Lower lobe of right lung (tissue), 2 donors: ENCODE measurements around the gene BHLHE23. TPM values are rescaled to one million over a fixed set of nuclear protein-coding genes. Genes with fewer than 3 reads are reported as not detected.
A peak's percentile ranks its signal among the peaks of the same experiment; 100 is the strongest.

Source experiments
- ATAC-seq, 2 donors: fragments of 200-7000 bp; cut with Tn5 transposase; one replicate each; pipeline ENCODE4 v1.9.1; 2020 to 2022; ENCODE audit warnings: mild to moderate bottlenecking in 2 of 2, moderate library complexity in 2 of 2
- DNase-seq: peaks from one replicate; pipeline ENCODE4 v3.0.0-alpha.2; 2020
- H3K27ac ChIP-seq: fragments of 200-600 bp; one replicate; pipeline ENCODE4 v1.8.0; 2022
- H3K27me3 ChIP-seq: fragments of 200-600 bp; one replicate; pipeline ENCODE4 v1.8.0; 2022; ENCODE audit warnings: low read depth
- H3K36me3 ChIP-seq: fragments of 200-600 bp; one replicate; pipeline ENCODE4 v1.8.0; 2022; ENCODE audit warnings: mild to moderate bottlenecking
- H3K4me1 ChIP-seq: fragments of 200-600 bp; one replicate; pipeline ENCODE4 v1.8.0; 2022
- H3K4me3 ChIP-seq: fragments of 200-600 bp; one replicate; pipeline ENCODE4 v1.8.0; 2022; ENCODE audit warnings: mild to moderate bottlenecking
- H3K9me3 ChIP-seq: fragments of 200-600 bp; one replicate; pipeline ENCODE4 v1.8.0; 2022
- CTCF ChIP-seq: fragments of 200-600 bp; IDR thresholded peaks from one replicate; pipeline ENCODE4 v1.8.0; 2022; ENCODE audit warnings: antibody characterized with exemption, mild to moderate bottlenecking
- intact Hi-C: fragments of 100-400 bp; cut with DNase I; formaldehyde crosslinking; loops from one replicate; pipeline ENCODE4 v1.11.0; 2022
- total RNA-seq: library from RNA; stranded (reverse); fragmentation: NEBNext Ultra II Directional; extraction: Animal tissue kit (Norgen Biotek cat#: 25700); gene quantifications from one replicate; pipeline ENCODE4 v1.2.1, GENCODE V29; 2021
- donor health status: DM: no; HTN: yes; CAD: no; lungs with severe emphysema.

The BHLHE23 gene
- total RNA-seq, 1 donor from 2014 or later = not detected

GRCh38 chr20:62997417-62998035 is 9.2 kb downstream of the BHLHE23 start:
- no peak overlapping the region for H3K27ac ChIP-seq
- ATAC-seq = peak in 1 of 2 donors; percentile 36
- no peaks in the 10 kb centered on the region for H3K36me3 ChIP-seq
- no peak for TF ChIP-seq CTCF
- no peak overlapping the region for H3K4me3 ChIP-seq
- intact Hi-C loops = no loop called here
- no peaks in the 10 kb centered on the region for H3K9me3 ChIP-seq
- no peaks in the 10 kb centered on the region for H3K4me1 ChIP-seq
- DNase-seq = no peak
- peaks cover 63% of the 10 kb centered on the region for H3K27me3 ChIP-seq

- Histone ChIP-seq H3K9me3 (no peaks in the 10 kb centered on the region), H3K27me3 (peaks cover 63% of the 10 kb centered on the region), H3K27ac (no peak overlapping the region), H3K36me3 (no peaks in the 10 kb centered on the region), H3K4me3 (no peak overlapping the region), H3K4me1 (no peaks in the 10 kb centered on the region)
- no peak for TF ChIP-seq CTCF
- intact Hi-C loops = no loop called here
- ATAC-seq (no peak), DNase-seq (no peak)
Measured at GRCh38 chr20:62996596-62996982, 10.2 kb downstream of the BHLHE23 start.

GRCh38 chr20:62995898-62996595 is 10.7 kb downstream of the BHLHE23 start:
- DNase-seq (no peak), ATAC-seq (no peak)
- Histone ChIP-seq H3K4me1 (no peaks in the 10 kb centered on the region), H3K27ac (no peak overlapping the region), H3K4me3 (no peak overlapping the region), H3K27me3 (peaks cover 63% of the 10 kb centered on the region), H3K9me3 (no peaks in the 10 kb centered on the region), H3K36me3 (no peaks in the 10 kb centered on the region)
- no peak for TF ChIP-seq CTCF
- intact Hi-C loops = no loop called here

GRCh38 chr20:62995481-62995880 is 11.3 kb downstream of the BHLHE23 start:
- no peak overlapping the region for H3K27ac ChIP-seq
- H3K27me3 ChIP-seq = peaks cover 61% of the 10 kb centered on the region
- H3K9me3 ChIP-seq = no peaks in the 10 kb centered on the region
- H3K36me3 ChIP-seq = no peaks in the 10 kb centered on the region
- no peak overlapping the region for H3K4me3 ChIP-seq
- no peaks in the 10 kb centered on the region for H3K4me1 ChIP-seq
- intact Hi-C loops = no loop called here
- DNase-seq (no peak), ATAC-seq (no peak)
- TF ChIP-seq CTCF = no peak

- no peaks in the 10 kb centered on the region for H3K9me3 ChIP-seq
- no peak for ATAC-seq
- H3K4me1 ChIP-seq = no peaks in the 10 kb centered on the region
- no peak for DNase-seq
- H3K36me3 ChIP-seq = no peaks in the 10 kb centered on the region
- intact Hi-C loops = no loop called here
- no peak overlapping the region for H3K4me3 ChIP-seq
- TF ChIP-seq CTCF = no peak
- peaks cover 57% of the 10 kb centered on the region for H3K27me3 ChIP-seq
- H3K27ac ChIP-seq = no peak overlapping the region
Measured at GRCh38 chr20:62994869-62995281, 11.9 kb downstream of the BHLHE23 start.
